AG09319 (cell line): ENCODE data around the gene CHRNA4.

Experiments
- DNase-seq: peaks from one replicate; pipeline ENCODE4 v3.0.0-alpha.2; 2010; ENCODE audit warnings: low read depth; ENCODE audit errors: extremely low read depth
- TF ChIP-seq, protein P1 (sequence below): IDR thresholded peaks from 2 replicates; pipeline ENCODE4 v1.5.1; 2011; ENCODE audit warnings: low read depth, mild to moderate bottlenecking, inconsistent platforms, low read length, moderate library complexity

The CHRNA4 gene

DNA sequence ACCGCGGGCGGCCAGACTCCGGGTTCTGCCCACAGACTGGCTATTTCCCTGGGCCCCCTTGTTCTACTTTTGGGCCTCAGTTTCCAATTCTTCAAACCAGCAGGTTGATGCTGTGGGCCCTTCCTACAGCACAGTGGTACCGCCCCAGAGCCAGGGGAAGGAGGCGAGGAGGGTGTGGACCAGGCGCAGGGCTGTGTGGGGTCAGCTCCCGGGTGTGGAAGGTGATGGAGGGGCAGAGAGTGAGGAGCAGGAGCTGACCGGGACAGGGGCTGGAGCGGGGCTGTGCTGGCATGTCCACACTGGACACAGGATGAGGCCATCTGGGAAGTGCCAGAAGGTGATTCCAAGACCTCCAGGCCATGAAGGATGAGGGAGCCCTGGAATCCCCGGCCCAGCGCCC is 35.2 kb upstream of the CHRNA4 start:
- DNase-seq, result no peak
- TF ChIP-seq, protein P1, sequence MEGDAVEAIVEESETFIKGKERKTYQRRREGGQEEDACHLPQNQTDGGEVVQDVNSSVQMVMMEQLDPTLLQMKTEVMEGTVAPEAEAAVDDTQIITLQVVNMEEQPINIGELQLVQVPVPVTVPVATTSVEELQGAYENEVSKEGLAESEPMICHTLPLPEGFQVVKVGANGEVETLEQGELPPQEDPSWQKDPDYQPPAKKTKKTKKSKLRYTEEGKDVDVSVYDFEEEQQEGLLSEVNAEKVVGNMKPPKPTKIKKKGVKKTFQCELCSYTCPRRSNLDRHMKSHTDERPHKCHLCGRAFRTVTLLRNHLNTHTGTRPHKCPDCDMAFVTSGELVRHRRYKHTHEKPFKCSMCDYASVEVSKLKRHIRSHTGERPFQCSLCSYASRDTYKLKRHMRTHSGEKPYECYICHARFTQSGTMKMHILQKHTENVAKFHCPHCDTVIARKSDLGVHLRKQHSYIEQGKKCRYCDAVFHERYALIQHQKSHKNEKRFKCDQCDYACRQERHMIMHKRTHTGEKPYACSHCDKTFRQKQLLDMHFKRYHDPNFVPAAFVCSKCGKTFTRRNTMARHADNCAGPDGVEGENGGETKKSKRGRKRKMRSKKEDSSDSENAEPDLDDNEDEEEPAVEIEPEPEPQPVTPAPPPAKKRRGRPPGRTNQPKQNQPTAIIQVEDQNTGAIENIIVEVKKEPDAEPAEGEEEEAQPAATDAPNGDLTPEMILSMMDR, result no peak

DNA sequence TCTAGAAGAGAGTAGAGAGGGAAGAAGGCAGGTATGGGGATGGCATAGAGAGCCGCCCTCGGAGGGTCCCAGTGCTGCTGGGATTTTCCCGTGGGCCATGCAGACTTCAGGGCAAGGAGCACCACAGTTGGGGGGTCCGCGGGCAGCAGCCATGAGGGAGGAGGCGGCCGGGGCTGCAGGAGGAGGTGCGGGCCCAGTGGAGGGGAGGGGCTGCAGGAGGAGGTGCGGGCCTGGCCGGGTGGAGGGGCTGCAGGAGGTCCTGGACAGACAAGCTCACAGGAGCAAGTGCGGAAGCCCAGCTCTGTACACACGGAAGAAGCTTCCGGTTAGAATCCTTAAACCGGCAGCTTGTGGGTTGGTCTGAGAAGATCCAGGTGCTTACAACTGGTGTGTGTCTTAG is 34.6 kb upstream of the CHRNA4 start:
- TF ChIP-seq, protein P1, result no peak
- no peak for DNase-seq

DNA sequence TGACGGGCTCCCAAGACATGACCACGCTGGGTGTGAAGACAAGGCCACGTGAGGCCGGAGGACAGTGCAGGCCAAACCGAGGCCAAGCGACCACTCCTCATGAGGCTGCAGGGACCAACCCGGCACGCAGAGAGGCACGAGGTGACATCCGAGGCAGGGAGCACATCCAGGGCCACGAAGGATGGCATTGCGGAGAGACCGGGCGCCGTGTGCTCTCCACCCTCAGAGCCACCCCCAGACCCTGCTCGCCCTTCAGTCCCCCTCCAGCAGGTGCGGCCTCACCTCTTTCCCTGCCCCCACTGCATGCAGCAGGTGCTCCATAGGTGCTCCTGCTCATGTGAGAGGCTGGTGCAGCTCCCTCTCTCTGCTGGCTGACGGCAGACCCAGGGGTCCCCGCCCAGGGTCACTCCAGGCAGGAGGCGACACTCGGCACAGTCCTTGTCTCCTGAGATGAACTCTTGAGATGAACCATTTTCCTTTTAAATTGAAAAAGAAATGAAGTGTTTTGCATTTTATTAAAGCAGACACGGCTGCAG is 33.8 kb upstream of the CHRNA4 start:
- no peak for DNase-seq
- TF ChIP-seq, protein P1, result no peak

DNA sequence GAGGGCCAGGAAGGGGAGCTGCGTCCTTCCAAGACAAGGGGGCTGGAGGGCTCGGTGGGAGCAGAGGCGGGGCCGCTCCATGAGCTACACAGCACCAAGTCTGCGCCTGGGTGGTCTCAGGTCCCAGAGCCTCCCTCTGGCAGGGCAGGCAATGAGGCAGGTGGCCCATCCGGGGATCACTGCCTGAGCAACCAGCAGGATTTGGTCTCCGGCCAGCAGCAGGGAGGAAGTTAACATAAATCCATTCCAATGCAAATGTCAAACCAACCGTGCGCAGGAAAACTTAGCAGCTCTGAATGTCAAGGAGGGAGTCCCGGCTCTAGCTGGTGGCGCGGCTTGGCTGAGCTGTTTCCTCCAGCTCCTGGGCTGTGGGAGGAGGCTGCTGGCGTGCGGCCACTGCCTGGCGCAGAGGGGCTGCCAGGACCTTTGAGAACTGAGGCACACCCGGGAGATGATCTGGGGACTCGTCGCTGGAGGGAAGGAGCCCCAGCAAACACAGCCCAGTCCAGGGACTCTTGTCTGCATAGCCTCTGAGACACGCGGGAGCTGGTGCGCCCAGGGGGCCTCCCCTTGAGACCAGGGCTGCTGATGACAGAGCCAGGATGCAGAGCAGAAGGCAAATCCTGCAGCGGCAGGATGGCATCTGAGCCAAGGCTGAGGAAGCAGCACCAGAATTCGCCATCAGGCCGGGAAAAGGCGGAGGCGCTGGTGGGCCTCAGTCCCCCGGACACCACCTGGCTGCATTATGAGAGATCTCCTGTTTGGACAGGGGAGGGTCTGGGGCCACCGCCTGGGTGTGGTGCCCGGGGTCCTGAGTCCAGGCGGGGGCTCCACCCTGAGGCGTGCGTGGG is 33.1 kb upstream of the CHRNA4 start:
- no peak for DNase-seq
- TF ChIP-seq, protein P1, result no peak

DNA sequence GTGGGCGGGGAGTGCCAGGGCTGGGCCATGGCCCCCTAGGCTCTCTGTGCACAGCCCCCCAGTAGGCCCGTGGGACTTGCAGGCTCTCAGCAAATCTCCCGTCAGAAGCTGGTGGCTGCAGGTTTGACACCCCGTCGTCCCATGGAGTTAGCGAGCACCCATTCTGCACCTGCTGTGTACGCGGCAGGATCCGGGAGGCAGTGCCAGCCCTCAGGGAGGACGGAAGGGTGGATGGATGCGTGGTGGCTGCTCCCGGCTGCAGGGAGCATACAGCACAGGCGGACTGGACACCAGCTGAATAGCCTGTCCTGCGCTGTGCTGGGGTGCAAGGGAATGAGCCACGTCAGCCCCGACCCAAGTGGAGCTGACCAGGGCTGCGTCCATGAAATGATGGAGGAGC is 32.4 kb upstream of the CHRNA4 start:
- TF ChIP-seq, protein P1, result no peak
- no peak for DNase-seq

DNA sequence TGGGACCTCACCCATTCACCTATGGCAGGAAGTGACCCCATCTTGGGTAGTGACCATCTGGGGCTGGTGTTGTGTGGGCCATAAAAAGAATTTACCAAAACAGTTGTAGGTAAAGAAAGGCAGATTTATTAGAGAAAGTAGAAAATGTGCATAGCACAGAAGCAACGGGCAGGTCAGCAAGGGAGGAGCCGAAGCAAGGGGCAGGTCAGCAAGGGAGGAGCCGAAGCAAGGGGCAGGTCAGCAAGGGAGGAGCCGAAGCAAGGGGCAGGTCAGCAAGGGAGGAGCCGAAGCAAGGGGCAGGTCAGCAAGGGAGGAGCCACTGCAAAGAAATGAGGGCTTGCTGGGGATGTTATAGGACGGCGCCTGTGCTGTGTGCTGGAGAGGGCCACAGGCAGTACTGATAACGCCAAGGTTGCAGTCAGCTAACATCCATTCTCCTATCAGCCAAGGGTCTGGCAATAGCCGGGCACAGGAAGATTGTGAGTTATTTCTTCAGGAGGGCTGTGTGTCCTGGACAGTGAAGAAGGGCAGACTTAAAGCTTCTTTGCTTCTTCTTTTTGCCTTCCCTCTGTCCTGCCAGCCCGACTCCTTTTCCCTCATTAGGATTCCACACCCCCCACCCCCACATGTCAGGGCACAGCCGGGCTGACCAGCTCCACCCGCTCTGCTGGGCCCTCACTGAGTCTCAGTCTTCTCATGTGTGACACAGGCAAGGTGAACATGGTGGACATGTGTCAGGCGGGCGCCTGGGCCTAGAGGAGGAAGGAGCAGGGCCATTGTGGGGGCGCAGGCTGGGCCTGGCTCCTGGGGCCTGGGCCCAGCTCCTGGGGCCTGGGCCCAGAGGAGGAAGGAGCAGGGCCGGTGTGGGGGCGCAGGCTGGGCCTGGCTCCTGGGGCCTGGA is 31.6 kb upstream of the CHRNA4 start:
- DNase-seq, result no peak
- TF ChIP-seq, protein P1, result no peak
